GM12878 (cell line): ENCODE data around the gene PRRC2B. TPM values are rescaled to one million over a fixed set of nuclear protein-coding genes. Genes with fewer than 3 reads are reported as not detected.

Source experiments
- BACH1 ChIP-seq: fragments of 450-650 bp; IDR thresholded peaks from 2 replicates; pipeline ENCODE4 v1.6.1; 2017; ENCODE audit warnings: mild to moderate bottlenecking, borderline replicate concordance
- CBFB ChIP-seq: IDR thresholded peaks from 2 replicates; pipeline ENCODE4 v1.6.1; 2016; ENCODE audit warnings: antibody characterized with exemption, low read depth
- CHD1 ChIP-seq: IDR thresholded peaks from 2 replicates; pipeline ENCODE4 v1.6.1; 2012; ENCODE audit warnings: low read depth, low read length, improper control_type of control experiment
- CREM ChIP-seq: IDR thresholded peaks from 2 replicates; pipeline ENCODE4 v1.6.1; 2014; ENCODE audit warnings: antibody characterized with exemption, low read depth
- EGR1 ChIP-seq, 2 experiments: IDR thresholded peaks; 1 replicate in 1 of 2; 2 replicates in 1 of 2; pipeline ENCODE4 v1.6.1; 2011 to 2012; ENCODE audit warnings: low read depth in 2 of 2, low read length in 2 of 2, borderline replicate concordance in 1 of 2, mild to moderate bottlenecking in 1 of 2, moderate library complexity in 1 of 2
- ELK1 ChIP-seq: IDR thresholded peaks from 2 replicates; pipeline ENCODE4 v1.6.1; 2012; ENCODE audit warnings: low read depth, low read length, improper control_type of control experiment
- EP300 ChIP-seq, 2 experiments: fragments of 150-350 bp in 1 of 2; IDR thresholded peaks; 2 replicates each; pipeline ENCODE4 v1.6.1; 2011 to 2012; ENCODE audit warnings: low read depth in 2 of 2, low read length in 2 of 2, borderline replicate concordance in 1 of 2, improper control_type of control experiment in 1 of 2, inconsistent platforms in 1 of 2; ENCODE audit not compliant: control insufficient read depth in 1 of 2
- FOS ChIP-seq: IDR thresholded peaks from 3 replicates; pipeline ENCODE4 v1.6.1; 2011; ENCODE audit warnings: borderline replicate concordance; ENCODE audit not compliant: insufficient read length; ENCODE audit errors: extremely low read depth
- FOXK2 ChIP-seq: fragments of 450-650 bp; IDR thresholded peaks from 2 replicates; pipeline ENCODE4 v1.6.1; 2017; ENCODE audit warnings: mild to moderate bottlenecking, moderate library complexity
- GATAD2B ChIP-seq: fragments of 450-650 bp; conservative IDR thresholded peaks from 2 replicates; pipeline ENCODE4 v1.6.1; 2017; ENCODE audit warnings: low read depth, mild to moderate bottlenecking, moderate library complexity
- HDAC2 ChIP-seq: fragments of 200-600 bp; sonication (generic); IDR thresholded peaks from 2 replicates; pipeline ENCODE4 v1.6.1; 2017
- IKZF1 ChIP-seq: fragments of 450-650 bp; conservative IDR thresholded peaks from 2 replicates; pipeline ENCODE4 v1.6.1; 2017; ENCODE audit warnings: antibody characterized with exemption, mild to moderate bottlenecking
- KDM1A ChIP-seq: fragments of 200-600 bp; sonication (generic); IDR thresholded peaks from 2 replicates; pipeline ENCODE4 v1.6.1; 2016; ENCODE audit warnings: borderline replicate concordance
- KLF5 ChIP-seq: fragments of 450-650 bp; IDR thresholded peaks from 2 replicates; pipeline ENCODE4 v1.6.1; 2014; ENCODE audit warnings: mild to moderate bottlenecking; ENCODE audit not compliant: partially characterized antibody
- MEF2B ChIP-seq: fragments of 450-650 bp; IDR thresholded peaks from 2 replicates; pipeline ENCODE4 v1.6.1; 2018; ENCODE audit warnings: mild to moderate bottlenecking, moderate library complexity; ENCODE audit not compliant: partially characterized antibody, poor library complexity, severe bottlenecking
- MLLT1 ChIP-seq: fragments of 450-650 bp; IDR thresholded peaks from 2 replicates; pipeline ENCODE4 v1.6.1; 2016; ENCODE audit warnings: mild to moderate bottlenecking
- NBN ChIP-seq: fragments of 450-650 bp; IDR thresholded peaks from 2 replicates; pipeline ENCODE4 v1.6.1; 2016
- NR2C1 ChIP-seq: fragments of 450-650 bp; IDR thresholded peaks from 2 replicates; pipeline ENCODE4 v1.6.1; 2017; ENCODE audit warnings: antibody characterized with exemption, mild to moderate bottlenecking, moderate library complexity
- RAD51 ChIP-seq: fragments of 450-650 bp; IDR thresholded peaks from 2 replicates; pipeline ENCODE4 v1.6.1; 2016; ENCODE audit warnings: moderate library complexity, mild to moderate bottlenecking, inconsistent platforms
- RELA ChIP-seq: fragments of 450-650 bp; IDR thresholded peaks from 2 replicates; pipeline ENCODE4 v1.8.0; 2014; ENCODE audit warnings: borderline replicate concordance; ENCODE audit not compliant: partially characterized antibody
- TARDBP ChIP-seq: IDR thresholded peaks from 2 replicates; pipeline ENCODE4 v1.6.1; 2016; ENCODE audit warnings: borderline replicate concordance
- YBX1 ChIP-seq: fragments of 450-650 bp; IDR thresholded peaks from 2 replicates; pipeline ENCODE4 v1.6.1; 2016; ENCODE audit warnings: antibody characterized with exemption
- ZNF274 ChIP-seq: IDR thresholded peaks from one replicate; pipeline ENCODE4 v1.8.0; 2011; ENCODE audit not compliant: insufficient read length, insufficient read depth
- ZNF622 ChIP-seq: fragments of 450-650 bp; IDR thresholded peaks from 2 replicates; pipeline ENCODE4 v1.6.1; 2017; ENCODE audit warnings: mild to moderate bottlenecking, inconsistent platforms
- ZZZ3 ChIP-seq: IDR thresholded peaks from 2 replicates; pipeline ENCODE4 v1.6.1; 2011; ENCODE audit warnings: low read depth; ENCODE audit not compliant: control insufficient read depth, insufficient read length
- polyA plus RNA-seq, 11 experiments: library from polyadenylated mRNA; depleted of rRNA in 4 of 11; unstranded in 6 of 11; stranded (reverse) in 5 of 11; fragments of >200 nt; fragmentation: Nextera tagmentation in 4 of 11; fragmentation: Illumina TruSeq in 1 of 11; extraction: Ambion mirVana in 4 of 11; extraction: Trizol in 1 of 11; gene quantifications; 1 replicate in 1 of 11; 2 replicates in 10 of 11; pipeline versions ENCODE4 v1.2.1 to v1.2.3, GENCODE V29; 2011 to 2016; ENCODE audit warnings: inconsistent platforms in 2 of 11, missing spikeins in 2 of 11, low read depth in 1 of 11
- total RNA-seq, 4 experiments: library from RNA; depleted of rRNA in 3 of 4; stranded (reverse); fragments of >200 nt in 3 of 4; fragmentation: Illumina TruSeq in 1 of 4; extraction: Trizol in 1 of 4; gene quantifications; 2 replicates each; pipeline versions ENCODE4 v1.2.1 to v1.2.3, GENCODE V29; 2013 to 2021
- TF ChIP-seq, protein P1 (sequence below): fragments of 450-650 bp; conservative IDR thresholded peaks from 2 replicates; pipeline ENCODE4 v1.6.1; 2017; ENCODE audit warnings: mild to moderate bottlenecking, moderate library complexity
- TF ChIP-seq, protein P2 (sequence below): fragments of 450-650 bp; IDR thresholded peaks from 2 replicates; pipeline ENCODE4 v1.6.1; 2014; ENCODE audit warnings: mild to moderate bottlenecking

Gene PRRC2B
- total and polyA plus RNA-seq, 10 of the 15 experiments (the other 5 are each of a cell fraction or from before 2014, with no cell fraction given) = 0.84 to 155 (median 28.7) TPM

DNA sequence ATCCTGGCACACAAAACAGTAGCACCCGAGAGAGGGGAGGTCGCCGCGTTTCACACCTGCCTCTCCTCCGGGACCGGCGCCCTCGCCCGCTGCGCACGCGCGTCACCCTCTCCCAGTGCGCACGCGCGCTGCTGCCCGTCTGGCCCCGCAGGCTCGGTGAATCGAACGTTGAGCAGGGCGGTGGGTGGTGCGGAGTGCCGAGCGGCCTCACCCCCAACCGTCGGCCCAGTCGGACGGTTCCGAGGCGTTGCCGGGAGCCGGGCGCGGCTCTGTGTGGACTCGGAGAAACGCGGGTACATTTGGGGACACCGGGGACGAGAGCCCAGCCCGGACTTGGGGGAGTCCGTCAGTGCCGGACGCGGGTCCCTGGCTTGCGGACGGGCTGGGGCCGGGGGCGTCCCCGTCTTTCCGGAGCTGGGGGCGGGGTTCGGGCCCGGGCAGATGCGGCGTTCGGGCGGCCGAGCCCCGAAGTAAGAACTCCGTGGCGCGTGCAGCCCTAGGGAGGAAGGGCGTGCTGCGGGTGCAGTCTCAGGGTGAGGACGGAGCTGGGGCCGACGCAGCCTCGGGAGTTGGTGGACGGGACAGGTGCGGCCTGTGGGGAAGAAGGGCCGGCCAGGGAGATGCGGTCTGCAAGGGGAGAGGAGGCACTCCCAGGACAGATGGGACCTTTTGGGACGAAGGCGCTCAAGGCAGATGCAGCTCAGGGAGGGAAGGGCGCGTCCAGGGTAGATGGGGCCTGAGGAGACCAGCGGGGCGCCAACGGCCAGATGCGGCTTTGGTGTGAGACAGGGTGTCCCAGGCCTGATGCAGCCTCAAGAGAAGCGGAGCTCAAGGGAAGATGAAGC lies 109.1 kb downstream of the PRRC2B start, which contains the start of gene POMT1 (continued):
- TF ChIP-seq FOXK2 (peak; percentile 57; the same call in 1 of the 2 replicates), BACH1 (peak; percentile 74), ZZZ3 (no peak), ZNF274 (no peak), EP300 (IDR thresholded peaks at IDR 0.05; ENCODE audit: borderline replicate concordance in 1 of 2, control insufficient read depth in 1 of 2, low read depth in 2 of 2, low read length in 2 of 2) (no peak), KDM1A (no peak), CHD1 (no peak), KLF5 (no peak), NR2C1 (peak; percentile 47), NBN (peak; percentile 42; the same call in 1 of the 2 replicates), CBFB (no peak), MLLT1 (peak; percentile 100), YBX1 (no peak), ELK1 (no peak), RAD51 (no peak), GATAD2B (peak; percentile 92), CREM (0 out of 2 replicates have a peak, but pooled peaks have one; percentile 34), TARDBP (0 out of 2 replicates have a peak, but pooled peaks have one; percentile 67), RELA (peak; percentile 58), HDAC2 (no peak), FOS (no peak), MEF2B (no peak), IKZF1 (peak; percentile 99), ZNF622 (no peak), EGR1 (IDR thresholded peaks at IDR 0.05; ENCODE audit: borderline replicate concordance in 1 of 2, low read depth in 2 of 2, low read length in 2 of 2) (peak in 1 of 2 experiments; percentile 74; a peak in 2 of 3 replicates)
- TF ChIP-seq, protein P1, sequence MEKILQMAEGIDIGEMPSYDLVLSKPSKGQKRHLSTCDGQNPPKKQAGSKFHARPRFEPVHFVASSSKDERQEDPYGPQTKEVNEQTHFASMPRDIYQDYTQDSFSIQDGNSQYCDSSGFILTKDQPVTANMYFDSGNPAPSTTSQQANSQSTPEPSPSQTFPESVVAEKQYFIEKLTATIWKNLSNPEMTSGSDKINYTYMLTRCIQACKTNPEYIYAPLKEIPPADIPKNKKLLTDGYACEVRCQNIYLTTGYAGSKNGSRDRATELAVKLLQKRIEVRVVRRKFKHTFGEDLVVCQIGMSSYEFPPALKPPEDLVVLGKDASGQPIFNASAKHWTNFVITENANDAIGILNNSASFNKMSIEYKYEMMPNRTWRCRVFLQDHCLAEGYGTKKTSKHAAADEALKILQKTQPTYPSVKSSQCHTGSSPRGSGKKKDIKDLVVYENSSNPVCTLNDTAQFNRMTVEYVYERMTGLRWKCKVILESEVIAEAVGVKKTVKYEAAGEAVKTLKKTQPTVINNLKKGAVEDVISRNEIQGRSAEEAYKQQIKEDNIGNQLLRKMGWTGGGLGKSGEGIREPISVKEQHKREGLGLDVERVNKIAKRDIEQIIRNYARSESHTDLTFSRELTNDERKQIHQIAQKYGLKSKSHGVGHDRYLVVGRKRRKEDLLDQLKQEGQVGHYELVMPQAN = peak; percentile 70
- TF ChIP-seq, protein P2, sequence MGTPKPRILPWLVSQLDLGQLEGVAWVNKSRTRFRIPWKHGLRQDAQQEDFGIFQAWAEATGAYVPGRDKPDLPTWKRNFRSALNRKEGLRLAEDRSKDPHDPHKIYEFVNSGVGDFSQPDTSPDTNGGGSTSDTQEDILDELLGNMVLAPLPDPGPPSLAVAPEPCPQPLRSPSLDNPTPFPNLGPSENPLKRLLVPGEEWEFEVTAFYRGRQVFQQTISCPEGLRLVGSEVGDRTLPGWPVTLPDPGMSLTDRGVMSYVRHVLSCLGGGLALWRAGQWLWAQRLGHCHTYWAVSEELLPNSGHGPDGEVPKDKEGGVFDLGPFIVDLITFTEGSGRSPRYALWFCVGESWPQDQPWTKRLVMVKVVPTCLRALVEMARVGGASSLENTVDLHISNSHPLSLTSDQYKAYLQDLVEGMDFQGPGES = peak; percentile 52; the same call in 1 of the 2 replicates
